ENCODE results near the gene TMSB4X. TPM values are rescaled to one million over a fixed set of nuclear protein-coding genes. Genes with fewer than 3 reads are reported as not detected.

The TMSB4X gene
- total and polyA plus RNA-seq, 2 donors (not counting 3 experiments of a cell fraction or from before 2014, with no cell fraction given): 4,136 to 6,858 TPM

- intact Hi-C loops (cut with micrococcal nuclease) (no loop called here), dilution Hi-C loops (cut with MboI; ENCODE audit: extremely low pct_ligation_motif_present, low sequenced_read_pairs) (no loop called here)
- no peak overlapping the region for H3K27ac ChIP-seq (ENCODE audit: insufficient read depth, low read depth, low read length)
- DNase-seq (ENCODE audit: low read depth, low spot score) (no peak), FAIRE-seq (no peak)
- no peaks in the 10 kb centered on the region for H3K9me3 ChIP-seq (replicated peaks; ENCODE audit: control insufficient read depth, insufficient read depth, low read length)
- no peaks in the 10 kb centered on the region for H3K36me3 ChIP-seq (ENCODE audit: control insufficient read depth in 2 of 2, extremely low read depth in 1 of 2, insufficient read depth in 2 of 2, low read length in 2 of 2)
- H3K79me2 ChIP-seq (ENCODE audit: control insufficient read depth, insufficient read depth, low read length): no peaks in the 10 kb centered on the region
- H4K20me1 ChIP-seq (replicated peaks; ENCODE audit: control insufficient read depth, extremely low read depth, insufficient read depth, low read length): no peaks in the 10 kb centered on the region
- TF ChIP-seq GATA2 (IDR thresholded peaks at IDR 0.05; ENCODE audit: insufficient read depth, insufficient read length, low read depth, low read length) (no peak), FOS (IDR thresholded peaks at IDR 0.05; ENCODE audit: borderline replicate concordance, insufficient read depth, low read length) (no peak), EZH2 (IDR thresholded peaks at IDR 0.05; ENCODE audit: borderline replicate concordance, low read depth, low read length, severe bottlenecking) (no peak), POLR2A (IDR thresholded peaks at IDR 0.05; ENCODE audit: low read depth, low read length) (no peak), CTCF (IDR thresholded peaks at IDR 0.05; ENCODE audit: extremely low read depth in 1 of 2, insufficient read depth in 1 of 2, low read depth in 1 of 2, low read length in 2 of 2) (no peak), POLR2AphosphoS5 (IDR thresholded peaks at IDR 0.05; ENCODE audit: insufficient read depth, low read depth, low read length) (no peak), MYC (IDR thresholded peaks at IDR 0.05; ENCODE audit: low read depth, low read length) (no peak), MAX (IDR thresholded peaks at IDR 0.05; ENCODE audit: insufficient read depth, insufficient read length) (no peak), JUN (IDR thresholded peaks at IDR 0.05; ENCODE audit: borderline replicate concordance, insufficient read depth, insufficient read length, low read depth) (no peak)
- H3K9me1 ChIP-seq (replicated peaks; ENCODE audit: control insufficient read depth, extremely low read depth, insufficient read depth, low read length): no peaks in the 10 kb centered on the region
- BruUV-seq (replicated peaks): no TSS peak
- POLR2A ChIA-PET: no interaction called here
- no peak overlapping the region for H3K4me2 ChIP-seq (ENCODE audit: insufficient read depth, low read length)
- H3K4me1 ChIP-seq (ENCODE audit: control insufficient read depth, extremely low read depth, insufficient read depth, low read length): peaks cover under 1% of the 10 kb centered on the region
- H3K27me3 ChIP-seq (ENCODE audit: control insufficient read depth in 2 of 2, insufficient read depth in 2 of 2, low read length in 2 of 2): no peaks in the 10 kb centered on the region
- H3K4me3 ChIP-seq (replicated peaks in 1 of 3; ENCODE audit: insufficient read depth in 1 of 3, low read depth in 1 of 3, low read length in 3 of 3): no peak overlapping the region
- no peak overlapping the region for H2AFZ ChIP-seq (ENCODE audit: low read depth, low read length)
- H3K9ac ChIP-seq (replicated peaks; ENCODE audit: extremely low read depth, insufficient read depth, low read length): no peak overlapping the region
- CTCF ChIA-PET: interaction anchor here (0.9 kb wide), 1 partner anchor 77 kb away, joined by 3 read pairs; no protein-coding TSS in a partner anchor
Observed at GRCh38 chrX:13023567-13023966, 48.7 kb downstream of the TMSB4X start.

Measured in endothelial cell of umbilical vein (primary cell).